Muscle layer of duodenum (tissue), 2 donors: Measurements from ENCODE around the gene RARA.
"Not testable (repeated sequence)": the region's sequence is repeated elsewhere in the genome, so short reads cannot be mapped to it uniquely, and the experiment has no call there.

ENCODE experiments used
- H3K27ac ChIP-seq: one replicate; pipeline ENCODE4 v1.7.0; 2013; ENCODE audit warnings: mild to moderate bottlenecking, low read length
- H3K27me3 ChIP-seq: one replicate; pipeline ENCODE4 v1.7.0; 2013; ENCODE audit warnings: low read depth, mild to moderate bottlenecking, control low read depth, low read length
- H3K36me3 ChIP-seq, 2 donors: one replicate each; pipeline ENCODE4 v1.7.0; 2013; ENCODE audit warnings: low read length in 2 of 2, control low read depth in 1 of 2, mild to moderate bottlenecking in 1 of 2; ENCODE audit not compliant: insufficient read depth in 2 of 2, control insufficient read depth in 1 of 2
- H3K4me1 ChIP-seq, 2 donors: one replicate each; pipeline ENCODE4 v1.7.0; 2013; ENCODE audit warnings: low read length in 2 of 2, mild to moderate bottlenecking in 2 of 2, control low read depth in 1 of 2, moderate library complexity in 1 of 2; ENCODE audit not compliant: insufficient read depth in 2 of 2, control insufficient read depth in 1 of 2
- H3K4me3 ChIP-seq, 2 donors: one replicate each; pipeline ENCODE4 v1.7.0; 2013; ENCODE audit warnings: low read length in 2 of 2, low read depth in 1 of 2, mild to moderate bottlenecking in 1 of 2
- H3K9me3 ChIP-seq, 2 donors: one replicate each; pipeline ENCODE4 v1.7.0; 2013; ENCODE audit warnings: low read length in 2 of 2, control low read depth in 1 of 2, mild to moderate bottlenecking in 1 of 2; ENCODE audit not compliant: control insufficient read depth in 1 of 2
- donor health status: healthy.

RARA gene

GRCh38 chr17:40366076-40366860 is 57.3 kb downstream of the RARA start:
- H3K27ac ChIP-seq, result no peak overlapping the region
- no peaks in the 10 kb centered on the region for H3K9me3 ChIP-seq
- no peaks in the 10 kb centered on the region for H3K27me3 ChIP-seq
- H3K4me3 ChIP-seq, result no peak overlapping the region
- no peaks in the 10 kb centered on the region for H3K36me3 ChIP-seq
- H3K4me1 ChIP-seq, result peaks cover 0 to 13% of the 10 kb centered on the region in 2 donors

- peaks cover 0 to 13% of the 10 kb centered on the region in 2 donors for H3K4me1 ChIP-seq
- H3K36me3 ChIP-seq, result no peaks in the 10 kb centered on the region
- H3K27me3 ChIP-seq, result no peaks in the 10 kb centered on the region
- H3K4me3 ChIP-seq, result no peak overlapping the region
- H3K27ac ChIP-seq, result no peak overlapping the region
- no peaks in the 10 kb centered on the region for H3K9me3 ChIP-seq
Measured at GRCh38 chr17:40366861-40367518, 58.0 kb downstream of the RARA start.

- H3K9me3 ChIP-seq, H3K4me3 ChIP-seq, H3K36me3 ChIP-seq, H3K4me1 ChIP-seq, H3K27ac ChIP-seq, H3K27me3 ChIP-seq: not testable (repeated sequence)
Measured at GRCh38 chr17:40367728-40368127, 58.7 kb downstream of the RARA start.

GRCh38 chr17:40369923-40370322 is 60.9 kb downstream of the RARA start:
- Histone ChIP-seq H3K4me3 (no peak overlapping the region), H3K9me3 (no peaks in the 10 kb centered on the region), H3K4me1 (no peaks in the 10 kb centered on the region), H3K27ac (no peak overlapping the region), H3K27me3 (no peaks in the 10 kb centered on the region), H3K36me3 (no peaks in the 10 kb centered on the region)

GRCh38 chr17:40371261-40371929 is 62.4 kb downstream of the RARA start:
- H3K27me3 ChIP-seq, result no peaks in the 10 kb centered on the region
- no peaks in the 10 kb centered on the region for H3K9me3 ChIP-seq
- no peak overlapping the region for H3K4me3 ChIP-seq
- no peaks in the 10 kb centered on the region for H3K4me1 ChIP-seq
- H3K36me3 ChIP-seq, result no peaks in the 10 kb centered on the region
- no peak overlapping the region for H3K27ac ChIP-seq

- H3K27me3 ChIP-seq, result no peaks in the 10 kb centered on the region
- H3K27ac ChIP-seq, result no peak overlapping the region
- H3K9me3 ChIP-seq, result no peaks in the 10 kb centered on the region
- no peaks in the 10 kb centered on the region for H3K4me1 ChIP-seq
- no peak overlapping the region for H3K4me3 ChIP-seq
- H3K36me3 ChIP-seq, result no peaks in the 10 kb centered on the region
Measured at GRCh38 chr17:40372031-40372430, 63.1 kb downstream of the RARA start.

- not testable (repeated sequence) for H3K36me3 ChIP-seq, H3K27ac ChIP-seq, H3K4me3 ChIP-seq, H3K27me3 ChIP-seq, H3K9me3 ChIP-seq, H3K4me1 ChIP-seq
Measured at GRCh38 chr17:40372644-40373043, 63.7 kb downstream of the RARA start.

- H3K27ac ChIP-seq, result no peak overlapping the region
Measured at GRCh38 chr17:40373324-40373723, 64.3 kb downstream of the RARA start.

GRCh38 chr17:40373999-40374398 is 65.0 kb downstream of the RARA start:
- Histone ChIP-seq H3K36me3 (no peaks in the 10 kb centered on the region), H3K4me1 (no peaks in the 10 kb centered on the region), H3K4me3 (no peak overlapping the region), H3K27me3 (no peaks in the 10 kb centered on the region), H3K27ac (no peak overlapping the region), H3K9me3 (no peaks in the 10 kb centered on the region)

More at GRCh38 chr17:40373324-40373723, 64.3 kb downstream of the RARA start:
- Histone ChIP-seq H3K36me3 (no peaks in the 10 kb centered on the region), H3K9me3 (no peaks in the 10 kb centered on the region), H3K4me1 (no peaks in the 10 kb centered on the region), H3K4me3 (no peak overlapping the region), H3K27me3 (no peaks in the 10 kb centered on the region)

- H3K4me1 ChIP-seq, result no peaks in the 10 kb centered on the region
- H3K27ac ChIP-seq, result no peak overlapping the region
- H3K36me3 ChIP-seq, result no peaks in the 10 kb centered on the region
Measured at GRCh38 chr17:40374821-40375498, 66.0 kb downstream of the RARA start.

GRCh38 chr17:40375786-40376185 is 66.8 kb downstream of the RARA start:
- H3K9me3 ChIP-seq, H3K36me3 ChIP-seq, H3K4me3 ChIP-seq, H3K4me1 ChIP-seq, H3K27me3 ChIP-seq, H3K27ac ChIP-seq: not testable (repeated sequence)

More at GRCh38 chr17:40374821-40375498, 66.0 kb downstream of the RARA start:
- Histone ChIP-seq H3K27me3 (no peaks in the 10 kb centered on the region), H3K9me3 (no peaks in the 10 kb centered on the region), H3K4me3 (no peak overlapping the region)
